IMR-90 (cell line): ENCODE results near the gene UBASH3B. TPM values are rescaled to one million over a fixed set of nuclear protein-coding genes. Genes with fewer than 3 reads are reported as not detected.

ENCODE experiments used
- ATAC-seq: fragments of 200-7000 bp; cut with Tn5 transposase; 2 replicates; pipeline ENCODE4 v1.9.1; 2020; ENCODE audit warnings: low read depth, mild to moderate bottlenecking, moderate library complexity
- BruUV-seq: library from RNA; stranded (reverse); fragments of 400-500 nt; replicated peaks from 2 replicates; lab custom pipeline; 2021; lab: Mats Ljungman, UMichigan
- CTCF ChIA-PET: fragments of 300-600 bp; formaldehyde crosslinking; extraction: SDS; loops from one replicate; lab custom pipeline; 2021; ENCODE audit warnings: antibody characterized with exemption; lab: Yijun Ruan, JAX
- POLR2A ChIA-PET: fragments of 300-600 bp; sonication (Branson Sonifier 250); formaldehyde crosslinking; loops from one replicate; lab custom pipeline; 2022; ENCODE audit warnings: antibody characterized with exemption; ENCODE audit not compliant: unreplicated experiment; lab: Charles Lee
- DNase-seq: peaks from one replicate; pipeline ENCODE4 v3.0.0; 2013
- H2AFZ ChIP-seq: replicated peaks from 2 replicates; pipeline ENCODE3; 2013; ENCODE audit warnings: low read length, mild to moderate bottlenecking; ENCODE audit not compliant: poor library complexity
- H2AK5ac ChIP-seq: 2 replicates; pipeline ENCODE4 v1.6.1; 2013; ENCODE audit warnings: low read depth, low read length, inconsistent platforms
- H2AK9ac ChIP-seq: replicated peaks from 2 replicates; pipeline ENCODE3; 2013; ENCODE audit warnings: mild to moderate bottlenecking, low read depth, low read length, moderate library complexity; ENCODE audit not compliant: poor library complexity
- H2BK120ac ChIP-seq: 2 replicates; pipeline ENCODE4 v1.6.1; 2013; ENCODE audit warnings: low read depth, low read length, inconsistent platforms
- H2BK15ac ChIP-seq: 3 replicates; pipeline ENCODE4 v1.6.1; 2013; ENCODE audit warnings: low read depth, low read length, inconsistent platforms
- H2BK20ac ChIP-seq: 2 replicates; pipeline ENCODE4 v1.6.1; 2013; ENCODE audit warnings: low read depth, mild to moderate bottlenecking, inconsistent platforms, low read length, moderate library complexity
- H2BK5ac ChIP-seq: 2 replicates; pipeline ENCODE4 v1.6.1; 2013; ENCODE audit warnings: mild to moderate bottlenecking, low read depth, low read length, inconsistent platforms; ENCODE audit not compliant: poor library complexity, severe bottlenecking
- H3K14ac ChIP-seq: replicated peaks from 2 replicates; pipeline ENCODE4 v1.6.1; 2013; ENCODE audit warnings: low read depth, low read length, inconsistent platforms
- H3K18ac ChIP-seq: 2 replicates; pipeline ENCODE4 v1.6.1; 2013; ENCODE audit warnings: low read depth, low read length, control low read depth
- H3K23ac ChIP-seq: 2 replicates; pipeline ENCODE4 v1.6.1; 2013; ENCODE audit warnings: low read depth, low read length, inconsistent platforms
- H3K27ac ChIP-seq: 2 replicates; pipeline ENCODE4 v1.5.1; 2013; ENCODE audit warnings: mild to moderate bottlenecking, control low read depth, low read length; ENCODE audit not compliant: insufficient read depth
- H3K27me3 ChIP-seq: 2 replicates; pipeline ENCODE4 v1.6.1; 2013; ENCODE audit warnings: low read length; ENCODE audit not compliant: control insufficient read depth, insufficient read depth
- H3K36me3 ChIP-seq: 2 replicates; pipeline ENCODE4 v1.6.1; 2013; ENCODE audit warnings: low read length, mixed read lengths; ENCODE audit not compliant: control insufficient read depth, insufficient read depth
- H3K4ac ChIP-seq: 2 replicates; pipeline ENCODE4 v1.6.1; 2013; ENCODE audit warnings: low read depth, low read length, inconsistent platforms
- H3K4me1 ChIP-seq: 2 replicates; pipeline ENCODE4 v1.6.1; 2013; ENCODE audit warnings: low read length, mixed read lengths; ENCODE audit not compliant: control insufficient read depth, insufficient read depth
- H3K4me2 ChIP-seq: 2 replicates; pipeline ENCODE4 v1.6.1; 2013; ENCODE audit warnings: low read depth, mild to moderate bottlenecking, control low read depth, low read length, moderate library complexity
- H3K4me3 ChIP-seq: 2 replicates; pipeline ENCODE4 v1.5.1; 2013; ENCODE audit warnings: low read depth, mild to moderate bottlenecking, control low read depth, low read length, moderate library complexity; ENCODE audit not compliant: insufficient read depth
- H3K56ac ChIP-seq: 2 replicates; pipeline ENCODE4 v1.6.1; 2013; ENCODE audit warnings: low read length, inconsistent platforms; ENCODE audit not compliant: insufficient read depth; ENCODE audit errors: extremely low read depth
- H3K79me1 ChIP-seq, 2 experiments: 2 replicates each; pipeline ENCODE4 v1.6.1; 2013; ENCODE audit warnings: low read length in 2 of 2, inconsistent platforms in 1 of 2, low read depth in 1 of 2
- H3K9ac ChIP-seq: 2 replicates; pipeline ENCODE4 v1.6.1; 2013; ENCODE audit warnings: low read depth, low read length, control low read depth
- H3K9me1 ChIP-seq: 2 replicates; pipeline ENCODE4 v1.6.1; 2013; ENCODE audit warnings: low read length, inconsistent platforms; ENCODE audit not compliant: insufficient read depth
- H3K9me3 ChIP-seq: 2 replicates; pipeline ENCODE4 v1.6.1; 2013; ENCODE audit warnings: low read length; ENCODE audit not compliant: control insufficient read depth, insufficient read depth
- H4K20me1 ChIP-seq: 2 replicates; pipeline ENCODE4 v1.6.1; 2013; ENCODE audit warnings: low read length, inconsistent platforms; ENCODE audit not compliant: insufficient read depth
- H4K5ac ChIP-seq: 2 replicates; pipeline ENCODE4 v1.6.1; 2013; ENCODE audit warnings: mild to moderate bottlenecking, low read depth, low read length, control low read depth
- H4K8ac ChIP-seq, 2 experiments: 2 replicates each; pipeline ENCODE4 v1.6.1; 2013; ENCODE audit warnings: low read depth in 2 of 2, low read length in 2 of 2, control low read depth in 1 of 2, inconsistent platforms in 1 of 2
- H4K91ac ChIP-seq: 2 replicates; pipeline ENCODE4 v1.6.1; 2013; ENCODE audit warnings: low read depth, low read length, inconsistent platforms; ENCODE audit not compliant: insufficient read depth
- MAZ ChIP-seq: IDR thresholded peaks from 2 replicates; pipeline ENCODE4 v1.6.1; 2012; ENCODE audit warnings: low read depth, mild to moderate bottlenecking, low read length, improper control_type of control experiment, moderate library complexity, borderline replicate concordance
- RAD21 ChIP-seq: IDR thresholded peaks from 2 replicates; pipeline ENCODE4 v1.6.1; 2012; ENCODE audit warnings: low read length, improper control_type of control experiment
- WGBS, 2 experiments: methylation state at CpG; one replicate each; pipeline versions ENCODE4 v1.1.5 to v1.1.7; 2013; ENCODE audit warnings: missing lambda C conversion rate in 2 of 2; ENCODE audit not compliant: insufficient read length in 1 of 2; ENCODE audit errors: extremely low coverage in 2 of 2; 5-methylcytosine and 5-hydroxymethylcytosine counted together
- dilution Hi-C: fragments of 300-500 bp; cut with HindIII; formaldehyde crosslinking; loops from one replicate; pipeline ENCODE4 v1.14.3; 2018; ENCODE audit warnings: low sequenced_read_pairs; ENCODE audit not compliant: unreplicated experiment
- in situ Hi-C: fragments of 300-500 bp; cut with MboI; formaldehyde crosslinking; loops from 3 replicates; pipeline ENCODE4 v1.14.3; 2019; ENCODE audit warnings: low sequenced_read_pairs, inconsistent platforms, mixed read lengths
- intact Hi-C: fragments of 100-400 bp; cut with micrococcal nuclease; formaldehyde crosslinking; loops from 2 replicates; pipeline ENCODE4 v1.10.0; 2022
- polyA plus RNA-seq, 3 experiments: library from polyadenylated mRNA; depleted of rRNA; stranded (reverse); fragments of >200 nt; gene quantifications; 2 replicates each; pipeline ENCODE4 v1.2.3, GENCODE V29; 2012; ENCODE audit warnings: low replicate concordance in 1 of 3
- total RNA-seq: library from RNA; depleted of rRNA; stranded (reverse); fragments of >200 nt; gene quantifications from 2 replicates; pipeline ENCODE4 v1.2.3, GENCODE V29; 2012

UBASH3B gene
- total and polyA plus RNA-seq, 2 of the 4 experiments (the other 2 are of a cell fraction): 27.2 to 48.0 TPM

GRCh38 chr11:122714484-122714883 is 59.0 kb downstream of the UBASH3B start:
- BruUV-seq: no TSS peak
- no peak for ATAC-seq
- CTCF ChIA-PET: no interaction called here

More at GRCh38 chr11:122714484-122714883, 59.0 kb downstream of the UBASH3B start:
- H3K4me1 ChIP-seq: peaks cover 18% of the 10 kb centered on the region
- H3K4me3 ChIP-seq: no peak overlapping the region
- in situ Hi-C loops: no loop called here
- DNase-seq: no peak
- H3K9me3 ChIP-seq: no peaks in the 10 kb centered on the region
- H2BK5ac ChIP-seq: no peak overlapping the region
- WGBS, 2 experiments: no CpG with 5 or more reads among the region's 5 CpGs
- no peaks in the 10 kb centered on the region for H3K27me3 ChIP-seq
- no peak overlapping the region for H3K27ac ChIP-seq
- H2BK120ac ChIP-seq: no peak overlapping the region
- peaks cover 23% of the 10 kb centered on the region for H3K9me1 ChIP-seq
- no peak overlapping the region for H4K5ac ChIP-seq
- H2BK20ac ChIP-seq: no peak overlapping the region
- no peak overlapping the region for H3K23ac ChIP-seq
- no peak overlapping the region for H2AFZ ChIP-seq
- no peak overlapping the region for H4K8ac ChIP-seq
- H2AK9ac ChIP-seq: no peak overlapping the region
- no peak overlapping the region for H3K56ac ChIP-seq
- H2AK5ac ChIP-seq: peak overlapping the region; percentile 35; the same call in 1 of the 2 replicates
- dilution Hi-C loops: no loop called here
- H3K4me2 ChIP-seq: no peak overlapping the region
- H3K4ac ChIP-seq: no peak overlapping the region; the same call in 1 of the 2 replicates
- TF ChIP-seq MAZ (no peak), RAD21 (no peak)
- no peaks in the 10 kb centered on the region; the same call in 1 of the 2 replicates for H3K36me3 ChIP-seq
- no peak overlapping the region for H2BK15ac ChIP-seq
- POLR2A ChIA-PET: no interaction called here
- peaks cover 4% of the 10 kb centered on the region; the same call in 1 of the 2 replicates for H4K20me1 ChIP-seq
- intact Hi-C loops: no loop called here
- H3K9ac ChIP-seq: no peak overlapping the region
- no peak overlapping the region for H3K18ac ChIP-seq
- no peak overlapping the region for H4K91ac ChIP-seq
- no peak overlapping the region for H3K14ac ChIP-seq
- H3K79me1 ChIP-seq: peaks cover 27 to 90% of the 10 kb centered on the region in 2 experiments
